HL-60 (cell line): Measurements from ENCODE around the gene FOXP2.

Experiments used
- CTCF ChIP-seq: IDR thresholded peaks from one replicate; pipeline ENCODE4 v1.5.1; 2011; ENCODE audit warnings: low read length, control low read depth, inconsistent platforms; ENCODE audit not compliant: insufficient read depth
- GABPA ChIP-seq: IDR thresholded peaks from 2 replicates; pipeline ENCODE4 v1.6.1; 2012; ENCODE audit warnings: low read depth

DNA sequence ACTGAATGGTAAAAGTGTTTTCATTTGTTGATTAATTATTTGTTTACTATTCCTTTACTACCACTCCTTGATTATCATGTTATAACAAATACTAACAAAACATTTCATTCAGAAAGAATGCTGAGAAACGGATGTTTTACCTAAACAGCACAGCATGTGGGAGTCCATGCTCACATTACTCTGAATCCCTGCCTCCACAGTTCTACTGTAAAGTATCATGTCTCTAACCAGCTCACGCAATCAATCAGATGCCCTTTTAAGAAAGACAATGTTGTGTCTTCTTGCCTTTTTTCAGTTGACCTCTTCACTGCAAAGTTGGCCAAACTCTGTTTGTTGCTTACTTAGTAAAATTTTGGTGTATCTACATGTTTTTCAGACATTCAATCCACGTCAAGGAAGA is 274.8 kb downstream of the FOXP2 start:
- no peak for TF ChIP-seq CTCF
- TF ChIP-seq GABPA: no peak
